ENCODE results near the gene ABAT. TPM values are rescaled to one million over a fixed set of nuclear protein-coding genes. Genes with fewer than 3 reads are reported as not detected.

ABAT gene
- total RNA-seq, 1 experiment from 2014 or later = 7.3 TPM

DNA sequence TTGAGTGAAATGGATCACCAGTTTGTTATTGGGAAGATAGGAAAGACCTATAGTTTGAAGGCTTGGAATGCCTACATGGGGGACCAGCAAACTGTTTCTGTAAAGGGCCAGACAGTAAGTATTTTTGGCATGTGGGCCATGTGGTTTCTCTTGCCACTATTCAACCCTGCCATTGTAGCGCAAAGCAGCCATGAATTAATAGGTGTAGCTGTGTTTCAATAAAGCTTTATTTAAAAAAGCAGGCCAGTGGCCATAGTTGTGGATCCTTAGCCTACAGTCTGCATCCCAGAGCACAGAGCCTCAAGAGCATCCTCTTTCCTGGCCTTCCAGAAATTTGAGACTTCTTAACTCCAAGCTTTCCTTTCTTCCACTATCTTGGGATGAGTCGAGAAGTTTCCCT lies 29.3 kb downstream of the ABAT start:
- no peak overlapping the region for H3T11ph ChIP-seq (ENCODE audit: low read length)
- peaks cover 3 to 4% of the 10 kb centered on the region in 2 experiments; a peak in 3 of 4 replicates for H3K4me1 Mint-ChIP-seq
- no CpG with 5 or more reads among the region's 2 CpGs for WGBS (ENCODE audit: extremely low coverage, insufficient read length, low lambda C conversion rate)
- H2BK12ac ChIP-seq (ENCODE audit: insufficient read length, low read depth, low read length) = no peak overlapping the region
- no peaks in the 10 kb centered on the region for H3K4me1 ChIP-seq (ENCODE audit: insufficient read depth, low read length)
- no peak overlapping the region for H3K4ac ChIP-seq (ENCODE audit: low read depth, low read length)
- no peak overlapping the region for H2BK15ac ChIP-seq (ENCODE audit: low read depth, low read length)
- TF ChIP-seq, protein P1, sequence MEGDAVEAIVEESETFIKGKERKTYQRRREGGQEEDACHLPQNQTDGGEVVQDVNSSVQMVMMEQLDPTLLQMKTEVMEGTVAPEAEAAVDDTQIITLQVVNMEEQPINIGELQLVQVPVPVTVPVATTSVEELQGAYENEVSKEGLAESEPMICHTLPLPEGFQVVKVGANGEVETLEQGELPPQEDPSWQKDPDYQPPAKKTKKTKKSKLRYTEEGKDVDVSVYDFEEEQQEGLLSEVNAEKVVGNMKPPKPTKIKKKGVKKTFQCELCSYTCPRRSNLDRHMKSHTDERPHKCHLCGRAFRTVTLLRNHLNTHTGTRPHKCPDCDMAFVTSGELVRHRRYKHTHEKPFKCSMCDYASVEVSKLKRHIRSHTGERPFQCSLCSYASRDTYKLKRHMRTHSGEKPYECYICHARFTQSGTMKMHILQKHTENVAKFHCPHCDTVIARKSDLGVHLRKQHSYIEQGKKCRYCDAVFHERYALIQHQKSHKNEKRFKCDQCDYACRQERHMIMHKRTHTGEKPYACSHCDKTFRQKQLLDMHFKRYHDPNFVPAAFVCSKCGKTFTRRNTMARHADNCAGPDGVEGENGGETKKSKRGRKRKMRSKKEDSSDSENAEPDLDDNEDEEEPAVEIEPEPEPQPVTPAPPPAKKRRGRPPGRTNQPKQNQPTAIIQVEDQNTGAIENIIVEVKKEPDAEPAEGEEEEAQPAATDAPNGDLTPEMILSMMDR (conservative IDR thresholded peaks at IDR 0.05) = no peak
- no peak overlapping the region for H3K4me3 Mint-ChIP-seq
- no peak overlapping the region for H4K5ac ChIP-seq (ENCODE audit: insufficient read length, low read depth, low read length)
- H2BK20ac ChIP-seq (ENCODE audit: low read depth, low read length, poor library complexity, severe bottlenecking) = no peak overlapping the region
- H2BK5ac ChIP-seq (ENCODE audit: insufficient read length, low read length) = no peak overlapping the region
- DNase-seq = no peak
- H2AK5ac ChIP-seq (ENCODE audit: insufficient read length, low read length) = no peak overlapping the region
- H3K79me2 ChIP-seq (ENCODE audit: insufficient read depth, low read length) = no peaks in the 10 kb centered on the region
- H3K18ac ChIP-seq (ENCODE audit: insufficient read length, low read depth, low read length) = no peak overlapping the region
- no peaks in the 10 kb centered on the region for H3K27me3 ChIP-seq (ENCODE audit: insufficient read depth, low read length)
- no peak overlapping the region for H3K14ac ChIP-seq (ENCODE audit: insufficient read depth, low read length)
- H2AFZ ChIP-seq (ENCODE audit: low read length) = no peak overlapping the region
- no peak overlapping the region for H3K23ac ChIP-seq (ENCODE audit: insufficient read length, low read depth, low read length)
- H3K9ac ChIP-seq (ENCODE audit: extremely low read depth, insufficient read length, low read length) = no peak overlapping the region
- H4K91ac ChIP-seq (ENCODE audit: insufficient read length, low read depth, low read length) = no peak overlapping the region
- H3K9me3 Mint-ChIP-seq = no peaks in the 10 kb centered on the region
- no peak overlapping the region for H3K56ac ChIP-seq (ENCODE audit: insufficient read length, low read depth, low read length)
- no peaks in the 10 kb centered on the region for H3K9me3 ChIP-seq (ENCODE audit: control insufficient read depth, low read depth, low read length)
- no peak overlapping the region for H3K4me2 ChIP-seq (ENCODE audit: insufficient read depth, insufficient read length, low read length)
- H3K27me3 Mint-ChIP-seq (ENCODE audit: low read depth) = no peaks in the 10 kb centered on the region
- H3K27ac Mint-ChIP-seq = no peak overlapping the region
- no peaks in the 10 kb centered on the region for H3K36me3 Mint-ChIP-seq (ENCODE audit: insufficient read depth in 1 of 3, low read depth in 3 of 3)
- no peaks in the 10 kb centered on the region for H3K79me1 ChIP-seq (ENCODE audit: insufficient read depth, low read depth, low read length, poor library complexity, severe bottlenecking)
- no peaks in the 10 kb centered on the region for H3K23me2 ChIP-seq (ENCODE audit: insufficient read length, low read depth, low read length, poor library complexity, severe bottlenecking)
- H4K8ac ChIP-seq (replicated peaks; ENCODE audit: insufficient read length, low read depth, low read length) = no peak overlapping the region
- H3K27ac ChIP-seq (ENCODE audit: insufficient read length, low read depth, low read length) = no peak overlapping the region
- H4K20me1 ChIP-seq (ENCODE audit: control insufficient read depth, insufficient read depth, insufficient read length) = no peaks in the 10 kb centered on the region
- H2BK120ac ChIP-seq (ENCODE audit: low read depth, low read length, poor library complexity, severe bottlenecking) = no peak overlapping the region
